VCaP (cell line): Measurements from ENCODE around the gene EPHB2.

Source experiments
- H3K27ac ChIP-seq: fragments of 450-650 bp; 2 replicates; pipeline ENCODE4 v1.5.1; 2017
- CTCF ChIP-seq: fragments of 450-650 bp; conservative IDR thresholded peaks from 2 replicates; pipeline ENCODE4 v1.5.1; 2017; ENCODE audit warnings: mild to moderate bottlenecking, moderate library complexity

Gene EPHB2

GRCh38 chr1:22812993-22813790 lies 102.6 kb downstream of the EPHB2 start:
- no peak for TF ChIP-seq CTCF
- no peak overlapping the region for H3K27ac ChIP-seq

GRCh38 chr1:22814176-22815042 lies 103.8 kb downstream of the EPHB2 start:
- H3K27ac ChIP-seq: peak overlapping the region; percentile 11
- no peak for TF ChIP-seq CTCF

- H3K27ac ChIP-seq: peak overlapping the region; percentile 11
- TF ChIP-seq CTCF: no peak
Observed at GRCh38 chr1:22815043-22815365, 104.4 kb downstream of the EPHB2 start.

- no peak overlapping the region; the same call in 1 of the 2 replicates for H3K27ac ChIP-seq
Observed at GRCh38 chr1:22815421-22816066, 104.9 kb downstream of the EPHB2 start.

GRCh38 chr1:22816067-22816775 lies 105.6 kb downstream of the EPHB2 start:
- no peak overlapping the region for H3K27ac ChIP-seq
- TF ChIP-seq CTCF: no peak

More at GRCh38 chr1:22815421-22816066, 104.9 kb downstream of the EPHB2 start:
- no peak for TF ChIP-seq CTCF

- TF ChIP-seq CTCF: no peak
- H3K27ac ChIP-seq: no peak overlapping the region
Observed at GRCh38 chr1:22816803-22817202, 106.2 kb downstream of the EPHB2 start.
